ENCODE results near the gene PKHD1.

Gene PKHD1

DNA sequence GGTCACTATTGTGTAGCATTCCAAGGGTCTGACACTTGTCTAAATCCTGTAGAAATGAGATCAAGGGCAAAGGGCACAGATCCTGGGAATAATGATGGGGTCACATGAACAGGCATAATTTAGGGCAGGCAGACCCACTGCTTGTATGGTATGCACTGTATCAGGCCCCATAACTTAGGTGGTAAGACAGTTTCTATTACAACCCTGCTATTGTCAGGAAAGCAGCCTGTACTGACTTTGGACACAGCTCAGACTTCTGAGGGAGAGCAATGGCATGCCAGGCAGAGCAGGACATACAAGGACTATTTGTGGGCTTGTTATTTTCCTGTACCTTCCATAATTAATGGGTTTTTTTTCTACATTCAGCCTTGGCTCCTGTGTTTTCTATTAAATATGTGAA, 286.8 kb downstream of the PKHD1 start:
- TF ChIP-seq CREB1 (IDR thresholded peaks at IDR 0.05; ENCODE audit: low read depth) (no peak), TCF12 (IDR thresholded peaks at IDR 0.05; ENCODE audit: low read depth) (no peak), TEAD4 (IDR thresholded peaks at IDR 0.05) (no peak), NFIC (IDR thresholded peaks at IDR 0.05) (no peak), CEBPB (IDR thresholded peaks at IDR 0.05) (no peak), RAD21 (IDR thresholded peaks at IDR 0.05; ENCODE audit: low read depth) (no peak), YY1 (IDR thresholded peaks at IDR 0.05; ENCODE audit: low read depth) (no peak), TAF1 (IDR thresholded peaks at IDR 0.05; ENCODE audit: low read depth) (no peak), EGR1 (IDR thresholded peaks at IDR 0.05) (no peak), ZBTB7A (IDR thresholded peaks at IDR 0.05; ENCODE audit: low read depth) (no peak), EP300 (IDR thresholded peaks at IDR 0.05; ENCODE audit: borderline replicate concordance) (no peak), FOXM1 (IDR thresholded peaks at IDR 0.05; ENCODE audit: borderline replicate concordance, low read depth) (no peak)
- TF ChIP-seq, protein P1, sequence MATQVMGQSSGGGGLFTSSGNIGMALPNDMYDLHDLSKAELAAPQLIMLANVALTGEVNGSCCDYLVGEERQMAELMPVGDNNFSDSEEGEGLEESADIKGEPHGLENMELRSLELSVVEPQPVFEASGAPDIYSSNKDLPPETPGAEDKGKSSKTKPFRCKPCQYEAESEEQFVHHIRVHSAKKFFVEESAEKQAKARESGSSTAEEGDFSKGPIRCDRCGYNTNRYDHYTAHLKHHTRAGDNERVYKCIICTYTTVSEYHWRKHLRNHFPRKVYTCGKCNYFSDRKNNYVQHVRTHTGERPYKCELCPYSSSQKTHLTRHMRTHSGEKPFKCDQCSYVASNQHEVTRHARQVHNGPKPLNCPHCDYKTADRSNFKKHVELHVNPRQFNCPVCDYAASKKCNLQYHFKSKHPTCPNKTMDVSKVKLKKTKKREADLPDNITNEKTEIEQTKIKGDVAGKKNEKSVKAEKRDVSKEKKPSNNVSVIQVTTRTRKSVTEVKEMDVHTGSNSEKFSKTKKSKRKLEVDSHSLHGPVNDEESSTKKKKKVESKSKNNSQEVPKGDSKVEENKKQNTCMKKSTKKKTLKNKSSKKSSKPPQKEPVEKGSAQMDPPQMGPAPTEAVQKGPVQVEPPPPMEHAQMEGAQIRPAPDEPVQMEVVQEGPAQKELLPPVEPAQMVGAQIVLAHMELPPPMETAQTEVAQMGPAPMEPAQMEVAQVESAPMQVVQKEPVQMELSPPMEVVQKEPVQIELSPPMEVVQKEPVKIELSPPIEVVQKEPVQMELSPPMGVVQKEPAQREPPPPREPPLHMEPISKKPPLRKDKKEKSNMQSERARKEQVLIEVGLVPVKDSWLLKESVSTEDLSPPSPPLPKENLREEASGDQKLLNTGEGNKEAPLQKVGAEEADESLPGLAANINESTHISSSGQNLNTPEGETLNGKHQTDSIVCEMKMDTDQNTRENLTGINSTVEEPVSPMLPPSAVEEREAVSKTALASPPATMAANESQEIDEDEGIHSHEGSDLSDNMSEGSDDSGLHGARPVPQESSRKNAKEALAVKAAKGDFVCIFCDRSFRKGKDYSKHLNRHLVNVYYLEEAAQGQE (IDR thresholded peaks at IDR 0.05; ENCODE audit: low read depth) = no peak
- TF ChIP-seq, protein P2, sequence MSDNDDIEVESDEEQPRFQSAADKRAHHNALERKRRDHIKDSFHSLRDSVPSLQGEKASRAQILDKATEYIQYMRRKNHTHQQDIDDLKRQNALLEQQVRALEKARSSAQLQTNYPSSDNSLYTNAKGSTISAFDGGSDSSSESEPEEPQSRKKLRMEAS (IDR thresholded peaks at IDR 0.05) = no peak
- TF ChIP-seq, protein P3, sequence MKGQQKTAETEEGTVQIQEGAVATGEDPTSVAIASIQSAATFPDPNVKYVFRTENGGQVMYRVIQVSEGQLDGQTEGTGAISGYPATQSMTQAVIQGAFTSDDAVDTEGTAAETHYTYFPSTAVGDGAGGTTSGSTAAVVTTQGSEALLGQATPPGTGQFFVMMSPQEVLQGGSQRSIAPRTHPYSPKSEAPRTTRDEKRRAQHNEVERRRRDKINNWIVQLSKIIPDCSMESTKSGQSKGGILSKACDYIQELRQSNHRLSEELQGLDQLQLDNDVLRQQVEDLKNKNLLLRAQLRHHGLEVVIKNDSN (IDR thresholded peaks at IDR 0.05) = no peak

DNA sequence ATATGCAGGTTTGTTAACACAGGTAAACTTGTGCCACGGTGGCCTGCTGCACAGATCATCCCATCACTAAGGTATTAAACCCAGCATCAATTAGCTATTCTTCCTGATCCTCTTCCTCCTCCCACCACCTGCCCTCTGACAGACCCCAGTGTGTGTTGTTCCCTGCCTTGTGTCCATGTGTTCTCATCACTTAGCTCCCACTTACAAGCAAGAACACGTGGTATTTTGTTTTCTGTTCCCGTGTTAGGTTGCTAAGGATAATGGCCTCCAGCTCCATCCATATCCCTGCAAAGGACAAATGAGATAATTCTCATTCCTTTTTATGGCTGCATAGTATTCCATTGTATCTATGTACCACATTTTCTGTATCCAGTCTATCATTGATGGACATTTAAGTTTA, 294.0 kb downstream of the PKHD1 start:
- TF ChIP-seq FOXM1 (IDR thresholded peaks at IDR 0.05; ENCODE audit: borderline replicate concordance, low read depth) = no peak
- no peak for TF ChIP-seq EGR1 (IDR thresholded peaks at IDR 0.05)
- TF ChIP-seq YY1 (IDR thresholded peaks at IDR 0.05; ENCODE audit: low read depth) = no peak
- no peak for TF ChIP-seq ZBTB7A (IDR thresholded peaks at IDR 0.05; ENCODE audit: low read depth)
- TF ChIP-seq TCF12 (IDR thresholded peaks at IDR 0.05; ENCODE audit: low read depth) = no peak
- TF ChIP-seq, protein P1 (IDR thresholded peaks at IDR 0.05; ENCODE audit: low read depth) = no peak
- no peak for TF ChIP-seq RAD21 (IDR thresholded peaks at IDR 0.05; ENCODE audit: low read depth)
- TF ChIP-seq CREB1 (IDR thresholded peaks at IDR 0.05; ENCODE audit: low read depth) = no peak
- TF ChIP-seq, protein P2 (IDR thresholded peaks at IDR 0.05) = no peak
- no peak for TF ChIP-seq EP300 (IDR thresholded peaks at IDR 0.05; ENCODE audit: borderline replicate concordance)
- no peak for TF ChIP-seq TAF1 (IDR thresholded peaks at IDR 0.05; ENCODE audit: low read depth)
- TF ChIP-seq NFIC (IDR thresholded peaks at IDR 0.05) = no peak
- TF ChIP-seq, protein P3 (IDR thresholded peaks at IDR 0.05) = no peak
- TF ChIP-seq CEBPB (IDR thresholded peaks at IDR 0.05) = no peak
- TF ChIP-seq TEAD4 (IDR thresholded peaks at IDR 0.05) = no peak

DNA sequence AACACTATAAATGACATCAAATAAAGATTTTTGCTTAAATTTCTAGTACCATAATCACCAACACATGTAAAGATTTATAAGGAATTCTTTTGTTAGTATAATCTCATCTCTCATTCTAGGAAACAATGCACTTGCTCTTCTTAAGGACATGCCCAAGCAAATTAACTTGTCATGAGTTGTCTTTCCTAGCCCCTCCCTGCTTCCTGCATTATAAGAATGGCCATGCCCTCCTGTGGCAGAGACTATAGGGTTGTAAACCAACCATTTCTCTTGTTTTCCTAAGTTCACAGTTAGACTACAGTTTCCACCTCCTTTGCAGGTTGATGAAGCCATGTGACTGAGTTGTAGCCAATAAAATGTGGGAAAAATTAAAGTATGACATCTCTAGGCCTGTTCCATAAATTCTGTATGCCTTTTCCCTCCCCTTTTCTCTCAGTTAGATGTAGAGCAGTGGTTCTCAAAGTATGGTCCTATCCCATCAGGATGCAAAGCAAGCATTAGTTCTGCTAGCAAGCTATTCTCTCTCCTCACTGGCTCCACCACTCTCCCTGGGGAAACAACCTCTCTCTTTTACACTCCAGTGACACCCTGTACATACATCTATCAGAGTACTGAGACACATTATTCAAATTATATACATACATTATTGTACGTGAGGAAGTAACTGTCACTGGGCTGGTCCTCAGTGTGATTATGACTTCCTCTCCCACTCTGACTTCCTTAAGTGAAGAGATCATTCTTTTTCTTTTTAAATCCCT, 295.0 kb downstream of the PKHD1 start:
- no peak for TF ChIP-seq CREB1 (IDR thresholded peaks at IDR 0.05; ENCODE audit: low read depth)
- no peak for TF ChIP-seq EP300 (IDR thresholded peaks at IDR 0.05; ENCODE audit: borderline replicate concordance)
- TF ChIP-seq YY1 (IDR thresholded peaks at IDR 0.05; ENCODE audit: low read depth) = no peak
- TF ChIP-seq TAF1 (IDR thresholded peaks at IDR 0.05; ENCODE audit: low read depth) = no peak
- TF ChIP-seq ZBTB7A (IDR thresholded peaks at IDR 0.05; ENCODE audit: low read depth) = no peak
- TF ChIP-seq CEBPB (IDR thresholded peaks at IDR 0.05) = no peak
- TF ChIP-seq, protein P2 (IDR thresholded peaks at IDR 0.05) = no peak
- TF ChIP-seq RAD21 (IDR thresholded peaks at IDR 0.05; ENCODE audit: low read depth) = no peak
- TF ChIP-seq TCF12 (IDR thresholded peaks at IDR 0.05; ENCODE audit: low read depth) = no peak
- TF ChIP-seq TEAD4 (IDR thresholded peaks at IDR 0.05) = no peak
- TF ChIP-seq, protein P1 (IDR thresholded peaks at IDR 0.05; ENCODE audit: low read depth) = no peak
- no peak for TF ChIP-seq NFIC (IDR thresholded peaks at IDR 0.05)
- TF ChIP-seq FOXM1 (IDR thresholded peaks at IDR 0.05; ENCODE audit: borderline replicate concordance, low read depth) = no peak

Data from Ishikawa (cell line).